DND-41 (cell line): Measurements from ENCODE around the gene HSD17B14.

Experiments used
- ATAC-seq: fragments of 200-7000 bp; cut with Tn5 transposase; 3 replicates; pipeline ENCODE4 v1.9.1; 2021; ENCODE audit warnings: low read depth; ENCODE audit not compliant: insufficient read depth
- DNase-seq: peaks from one replicate; pipeline ENCODE4 v3.0.0-alpha.2; 2020
- H2AFZ ChIP-seq: 2 replicates; pipeline ENCODE4 v1.6.0; 2012; ENCODE audit warnings: low read depth, low read length
- H3K27ac ChIP-seq: 2 replicates; pipeline ENCODE4 v1.5.1; 2012; ENCODE audit warnings: low read length, inconsistent platforms
- H3K27me3 ChIP-seq: fragments of 200-600 bp; sonication (generic); 2 replicates; pipeline ENCODE4 v1.6.0; 2012; ENCODE audit warnings: low read length, mild to moderate bottlenecking, inconsistent platforms; ENCODE audit not compliant: insufficient read depth, poor library complexity
- H3K36me3 ChIP-seq: 2 replicates; pipeline ENCODE4 v1.5.1; 2012; ENCODE audit warnings: low read length, inconsistent platforms; ENCODE audit not compliant: insufficient read depth
- H3K4me1 ChIP-seq: 2 replicates; pipeline ENCODE4 v1.5.1; 2012; ENCODE audit warnings: mild to moderate bottlenecking, low read length; ENCODE audit not compliant: insufficient read depth
- H3K4me2 ChIP-seq: 2 replicates; pipeline ENCODE4 v1.6.0; 2012; ENCODE audit warnings: mild to moderate bottlenecking, moderate library complexity, low read length, inconsistent platforms; ENCODE audit not compliant: insufficient read depth
- H3K4me3 ChIP-seq, 2 experiments: fragments of 200-600 bp in 1 of 2; shearing (Covaris generic) in 1 of 2; 2 replicates each; pipeline ENCODE4 v1.5.1; 2012 to 2016; ENCODE audit warnings: inconsistent platforms in 2 of 2, low read length in 2 of 2, mild to moderate bottlenecking in 2 of 2, low read depth in 1 of 2, moderate library complexity in 1 of 2
- H3K79me2 ChIP-seq: 2 replicates; pipeline ENCODE4 v1.6.0; 2012; ENCODE audit warnings: low read length, inconsistent platforms; ENCODE audit not compliant: insufficient read depth
- H3K9ac ChIP-seq: 2 replicates; pipeline ENCODE4 v1.6.0; 2012; ENCODE audit warnings: low read depth, mild to moderate bottlenecking, inconsistent platforms, low read length, moderate library complexity
- H3K9me3 ChIP-seq: 2 replicates; pipeline ENCODE4 v1.5.1; 2012; ENCODE audit warnings: low read length, moderate library complexity, mild to moderate bottlenecking, inconsistent platforms; ENCODE audit not compliant: insufficient read depth, severe bottlenecking
- H4K20me1 ChIP-seq: 2 replicates; pipeline ENCODE4 v1.6.0; 2012; ENCODE audit warnings: low read length; ENCODE audit not compliant: insufficient read depth
- EZH2 ChIP-seq: IDR thresholded peaks from 3 replicates; pipeline ENCODE4 v1.6.1; 2012; ENCODE audit warnings: borderline replicate concordance, low read depth, mild to moderate bottlenecking, moderate library complexity, low read length, inconsistent platforms; ENCODE audit not compliant: severe bottlenecking
- TF ChIP-seq, protein P1 (sequence below): IDR thresholded peaks from 2 replicates; pipeline ENCODE4 v1.5.1; 2012; ENCODE audit warnings: borderline replicate concordance, low read length, moderate library complexity, mild to moderate bottlenecking; ENCODE audit not compliant: poor library complexity, severe bottlenecking; ENCODE audit errors: extremely low read depth

The HSD17B14 gene

DNA sequence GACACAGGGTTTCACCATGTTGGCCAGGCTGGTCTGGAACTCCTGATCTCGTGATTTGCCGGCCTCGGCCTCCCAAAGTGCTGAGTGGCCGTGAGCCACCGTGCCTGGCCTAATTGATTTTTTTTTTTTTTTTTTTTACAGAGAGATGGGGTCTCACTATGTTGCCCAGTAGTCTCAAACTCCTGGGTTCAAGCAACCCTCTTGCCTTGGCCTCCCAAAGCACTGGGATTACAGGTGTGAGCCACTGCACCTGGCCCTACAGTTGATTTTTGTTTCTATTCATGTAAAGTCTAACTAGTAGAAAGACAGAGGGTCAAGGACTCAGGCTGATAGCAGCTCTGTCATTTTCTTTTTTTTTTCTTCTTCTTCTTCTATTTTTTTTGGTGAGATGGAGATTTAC is 59.2 kb downstream of the HSD17B14 start:
- H3K4me2 ChIP-seq: no peak overlapping the region
- no peak for TF ChIP-seq EZH2
- TF ChIP-seq, protein P1, sequence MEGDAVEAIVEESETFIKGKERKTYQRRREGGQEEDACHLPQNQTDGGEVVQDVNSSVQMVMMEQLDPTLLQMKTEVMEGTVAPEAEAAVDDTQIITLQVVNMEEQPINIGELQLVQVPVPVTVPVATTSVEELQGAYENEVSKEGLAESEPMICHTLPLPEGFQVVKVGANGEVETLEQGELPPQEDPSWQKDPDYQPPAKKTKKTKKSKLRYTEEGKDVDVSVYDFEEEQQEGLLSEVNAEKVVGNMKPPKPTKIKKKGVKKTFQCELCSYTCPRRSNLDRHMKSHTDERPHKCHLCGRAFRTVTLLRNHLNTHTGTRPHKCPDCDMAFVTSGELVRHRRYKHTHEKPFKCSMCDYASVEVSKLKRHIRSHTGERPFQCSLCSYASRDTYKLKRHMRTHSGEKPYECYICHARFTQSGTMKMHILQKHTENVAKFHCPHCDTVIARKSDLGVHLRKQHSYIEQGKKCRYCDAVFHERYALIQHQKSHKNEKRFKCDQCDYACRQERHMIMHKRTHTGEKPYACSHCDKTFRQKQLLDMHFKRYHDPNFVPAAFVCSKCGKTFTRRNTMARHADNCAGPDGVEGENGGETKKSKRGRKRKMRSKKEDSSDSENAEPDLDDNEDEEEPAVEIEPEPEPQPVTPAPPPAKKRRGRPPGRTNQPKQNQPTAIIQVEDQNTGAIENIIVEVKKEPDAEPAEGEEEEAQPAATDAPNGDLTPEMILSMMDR: no peak
- no peak for ATAC-seq
- DNase-seq: no peak
- no peaks in the 10 kb centered on the region for H3K4me1 ChIP-seq
- H3K27me3 ChIP-seq: no peaks in the 10 kb centered on the region
- H3K27ac ChIP-seq: no peak overlapping the region
- H4K20me1 ChIP-seq: no peaks in the 10 kb centered on the region
- no peak overlapping the region for H3K9ac ChIP-seq
- H3K4me3 ChIP-seq: no peak overlapping the region
- no peak overlapping the region for H2AFZ ChIP-seq
- H3K79me2 ChIP-seq: no peaks in the 10 kb centered on the region
- no peaks in the 10 kb centered on the region for H3K9me3 ChIP-seq
- H3K36me3 ChIP-seq: no peaks in the 10 kb centered on the region

DNA sequence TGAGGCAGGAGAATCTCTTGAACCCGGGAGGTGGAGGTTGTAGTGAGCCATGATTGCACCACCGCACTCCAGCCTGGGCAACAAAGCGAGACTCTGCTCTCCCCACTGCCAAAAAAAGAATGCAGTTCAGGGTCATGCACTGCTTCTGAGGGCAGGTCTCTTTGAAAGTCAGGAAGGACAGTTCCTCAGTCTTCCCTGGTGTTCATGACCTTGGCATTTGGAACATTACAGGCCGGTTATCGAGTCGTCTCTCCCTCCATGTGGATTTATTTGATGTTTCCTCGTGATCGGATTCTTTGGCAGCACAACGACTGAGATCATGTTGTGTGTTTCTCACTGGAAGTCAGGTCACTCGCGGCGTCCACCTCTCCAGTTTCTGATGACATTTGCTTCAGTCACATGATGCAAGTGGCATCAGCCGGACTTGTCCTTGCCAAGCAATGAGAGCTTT is 63.8 kb downstream of the HSD17B14 start:
- Histone ChIP-seq H2AFZ (no peak overlapping the region), H3K9me3 (no peaks in the 10 kb centered on the region), H3K79me2 (no peaks in the 10 kb centered on the region), H3K9ac (no peak overlapping the region), H3K36me3 (no peaks in the 10 kb centered on the region), H3K27me3 (no peaks in the 10 kb centered on the region), H3K4me2 (no peak overlapping the region), H3K4me1 (no peaks in the 10 kb centered on the region), H3K4me3 (no peak overlapping the region), H3K27ac (no peak overlapping the region), H4K20me1 (no peaks in the 10 kb centered on the region)
- DNase-seq (no peak), ATAC-seq (no peak)
- TF ChIP-seq, protein P1: no peak
- no peak for TF ChIP-seq EZH2

DNA sequence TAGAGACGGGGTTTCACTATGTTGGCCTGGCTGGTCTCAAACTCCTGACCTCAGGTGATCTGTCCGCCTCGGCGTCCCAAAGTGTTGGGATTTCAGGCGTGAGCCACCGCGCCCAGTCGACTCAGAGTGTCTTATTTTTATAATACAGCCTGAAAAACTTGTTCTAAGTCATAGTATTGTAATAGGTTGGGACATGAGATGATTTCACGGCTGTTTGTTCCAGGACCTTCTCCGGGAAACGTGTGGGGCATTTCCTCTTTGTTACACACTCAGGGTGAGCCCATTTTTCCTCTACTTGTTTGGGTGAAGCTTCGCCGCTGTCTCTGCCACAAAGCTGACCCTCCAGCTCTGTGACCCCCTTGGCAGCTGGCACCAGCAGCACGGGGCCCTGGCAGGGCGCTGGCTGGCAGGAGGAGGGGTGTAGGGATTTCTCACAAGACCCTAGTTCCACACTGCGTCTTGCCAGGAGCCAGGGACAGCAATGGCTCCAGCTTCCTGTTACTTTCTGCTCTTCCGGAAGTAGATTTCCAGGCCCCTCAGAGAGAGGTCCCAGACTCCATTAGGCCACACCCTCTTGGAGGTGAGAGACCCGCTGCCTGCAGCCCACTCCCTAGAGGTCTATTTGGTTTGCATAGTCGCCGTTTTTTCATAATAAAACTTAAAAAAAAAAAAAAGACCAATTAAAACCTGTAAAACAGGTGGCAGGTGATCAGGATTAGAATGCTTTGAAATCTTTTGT is 65.4 kb downstream of the HSD17B14 start:
- Histone ChIP-seq H3K9ac (no peak overlapping the region), H4K20me1 (no peaks in the 10 kb centered on the region), H3K9me3 (no peaks in the 10 kb centered on the region), H3K36me3 (no peaks in the 10 kb centered on the region), H3K4me1 (no peaks in the 10 kb centered on the region), H3K79me2 (no peaks in the 10 kb centered on the region), H2AFZ (no peak overlapping the region), H3K4me3 (no peak overlapping the region), H3K27me3 (no peaks in the 10 kb centered on the region), H3K4me2 (no peak overlapping the region), H3K27ac (no peak overlapping the region)
- DNase-seq (no peak), ATAC-seq (no peak)
- TF ChIP-seq, protein P1: no peak
- TF ChIP-seq EZH2: no peak

DNA sequence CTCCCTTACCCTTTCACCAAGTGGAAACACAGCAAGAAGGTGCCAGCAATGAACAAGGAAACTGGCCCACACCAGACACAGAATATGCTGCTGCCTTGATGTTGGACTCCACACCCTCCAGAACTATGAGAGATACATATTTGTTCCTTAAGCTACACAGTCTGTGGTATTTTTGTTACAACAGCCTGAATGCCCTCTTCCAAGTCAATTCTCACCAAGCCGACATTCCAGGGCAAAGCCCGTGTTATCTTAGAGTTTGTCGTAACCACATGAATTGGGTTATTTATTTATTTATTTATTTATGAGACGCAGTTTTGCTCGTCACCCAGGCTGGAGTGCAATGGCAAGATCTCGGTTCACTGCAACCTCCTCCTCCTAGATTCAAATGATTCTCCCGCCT is 66.0 kb downstream of the HSD17B14 start:
- Histone ChIP-seq H3K4me2 (no peak overlapping the region), H3K27ac (no peak overlapping the region), H3K27me3 (no peaks in the 10 kb centered on the region), H4K20me1 (no peaks in the 10 kb centered on the region), H3K4me1 (no peaks in the 10 kb centered on the region), H3K36me3 (no peaks in the 10 kb centered on the region), H3K9me3 (no peaks in the 10 kb centered on the region), H2AFZ (no peak overlapping the region), H3K9ac (no peak overlapping the region), H3K79me2 (no peaks in the 10 kb centered on the region), H3K4me3 (no peak overlapping the region)
- ATAC-seq (no peak), DNase-seq (no peak)
- TF ChIP-seq, protein P1: no peak
- TF ChIP-seq EZH2: no peak
